Parathyroid adenoma (tissue), 2 donors: Measurements from ENCODE around the gene PPP6R2.
"Not testable (repeated sequence)": the region's sequence is repeated elsewhere in the genome, so short reads cannot be mapped to it uniquely, and the experiment has no call there.

Source experiments
- H2AFZ ChIP-seq: fragments of 300-600 bp; sonication (generic); one replicate; pipeline ENCODE4 v1.7.0; 2017; ENCODE audit warnings: antibody characterized with exemption, mild to moderate bottlenecking
- H3K27ac ChIP-seq: fragments of 300-600 bp; sonication (generic); one replicate; pipeline ENCODE4 v1.7.0; 2017
- H3K27me3 ChIP-seq: fragments of 300-600 bp; sonication (generic); one replicate; pipeline ENCODE4 v1.7.0; 2017; ENCODE audit warnings: low read length; ENCODE audit not compliant: control insufficient read depth, insufficient read depth
- H3K36me3 ChIP-seq: fragments of 300-600 bp; sonication (generic); one replicate; pipeline ENCODE4 v1.7.0; 2017; ENCODE audit warnings: low read length; ENCODE audit not compliant: control insufficient read depth, insufficient read depth
- H3K4me1 ChIP-seq: fragments of 300-600 bp; sonication (generic); one replicate; pipeline ENCODE4 v1.7.0; 2017; ENCODE audit warnings: control low read depth
- H3K4me2 ChIP-seq: fragments of 300-600 bp; sonication (generic); one replicate; pipeline ENCODE4 v1.7.0; 2017; ENCODE audit warnings: low read length
- H3K4me3 ChIP-seq: fragments of 300-600 bp; sonication (generic); one replicate; pipeline ENCODE4 v1.7.0; 2017; ENCODE audit warnings: low read depth, low read length
- H3K79me2 ChIP-seq: fragments of 300-600 bp; sonication (generic); one replicate; pipeline ENCODE4 v1.7.0; 2017; ENCODE audit warnings: control low read depth
- H3K9ac ChIP-seq: fragments of 300-600 bp; sonication (generic); one replicate; pipeline ENCODE4 v1.7.0; 2017; ENCODE audit warnings: mild to moderate bottlenecking
- H3K9me3 ChIP-seq: fragments of 300-600 bp; sonication (generic); one replicate; pipeline ENCODE4 v1.7.0; 2017; ENCODE audit warnings: low read length; ENCODE audit not compliant: control insufficient read depth
- CTCF ChIP-seq: fragments of 300-600 bp; sonication (generic); IDR thresholded peaks from one replicate; pipeline ENCODE4 v1.7.0; 2017; ENCODE audit warnings: antibody characterized with exemption, mild to moderate bottlenecking
- donor health status: primary hyperparathyroidism.

Gene PPP6R2

DNA sequence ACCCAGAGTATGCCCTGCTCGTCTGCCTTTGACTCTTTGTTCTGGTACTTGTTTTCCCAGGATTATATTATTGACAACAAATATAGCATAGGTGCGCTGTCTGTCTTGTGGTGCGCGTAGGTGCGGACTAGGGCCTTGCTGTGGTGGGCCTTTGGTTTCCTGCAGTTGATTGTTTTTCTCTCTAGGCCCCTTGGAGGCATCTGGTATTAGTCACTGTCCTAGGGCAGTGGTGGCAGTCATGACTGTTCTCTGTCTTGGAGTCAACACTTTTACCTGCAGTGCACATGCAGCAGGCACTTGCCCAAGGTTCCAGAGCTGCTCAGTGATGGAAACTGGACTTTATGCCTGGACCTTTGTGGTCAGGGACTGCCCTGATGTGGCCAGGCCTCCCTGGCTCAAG lies 18.6 kb downstream of the PPP6R2 start:
- Histone ChIP-seq H3K27ac (no peak overlapping the region), H3K9ac (no peak overlapping the region)
- no peak for TF ChIP-seq CTCF

GRCh38 chr22:50363166-50363802 lies 20.2 kb downstream of the PPP6R2 start:
- no peak for TF ChIP-seq CTCF
- Histone ChIP-seq H3K4me1 (no peaks in the 10 kb centered on the region), H3K4me3 (no peak overlapping the region), H3K9me3 (no peaks in the 10 kb centered on the region), H3K36me3 (no peaks in the 10 kb centered on the region), H3K79me2 (peaks cover 16% of the 10 kb centered on the region), H2AFZ (no peak overlapping the region), H3K4me2 (no peak overlapping the region), H3K27me3 (no peaks in the 10 kb centered on the region), H3K9ac (no peak overlapping the region), H3K27ac (no peak overlapping the region)

More for the DNA sequence above, 18.6 kb downstream of the PPP6R2 start:
- no peaks in the 10 kb centered on the region for H3K9me3 ChIP-seq
- H3K4me2 ChIP-seq, result no peak overlapping the region
- H3K4me1 ChIP-seq, result no peaks in the 10 kb centered on the region
- H3K79me2 ChIP-seq, result peaks cover 16% of the 10 kb centered on the region
- H3K4me3 ChIP-seq, result no peak overlapping the region
- H3K36me3 ChIP-seq, result no peaks in the 10 kb centered on the region
- no peaks in the 10 kb centered on the region for H3K27me3 ChIP-seq
- H2AFZ ChIP-seq, result no peak overlapping the region

DNA sequence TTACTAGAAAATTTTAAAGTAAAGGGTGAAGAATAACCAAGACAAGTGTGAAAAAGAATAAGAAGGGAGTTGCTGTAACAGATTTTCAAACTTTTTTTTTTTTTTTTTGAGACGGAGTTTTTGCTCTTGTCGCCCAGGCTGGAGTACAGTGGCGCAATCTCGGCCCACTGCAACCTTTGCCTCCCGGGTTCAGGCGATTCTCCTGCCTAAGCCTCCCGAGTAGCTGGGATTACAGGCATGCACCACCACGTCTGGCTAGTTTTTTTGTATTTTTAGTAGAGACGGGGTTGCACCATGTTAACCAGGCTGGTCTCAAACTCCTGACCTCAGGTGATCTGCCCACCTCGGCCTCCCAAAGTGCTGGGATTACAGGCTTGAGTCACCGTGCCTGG lies 20.7 kb downstream of the PPP6R2 start:
- peaks cover 16% of the 10 kb centered on the region for H3K79me2 ChIP-seq
- H3K4me1 ChIP-seq, H3K9me3 ChIP-seq, H3K36me3 ChIP-seq, H3K4me3 ChIP-seq, H2AFZ ChIP-seq, H3K4me2 ChIP-seq, H3K27me3 ChIP-seq, H3K27ac ChIP-seq, H3K9ac ChIP-seq: not testable (repeated sequence)

DNA sequence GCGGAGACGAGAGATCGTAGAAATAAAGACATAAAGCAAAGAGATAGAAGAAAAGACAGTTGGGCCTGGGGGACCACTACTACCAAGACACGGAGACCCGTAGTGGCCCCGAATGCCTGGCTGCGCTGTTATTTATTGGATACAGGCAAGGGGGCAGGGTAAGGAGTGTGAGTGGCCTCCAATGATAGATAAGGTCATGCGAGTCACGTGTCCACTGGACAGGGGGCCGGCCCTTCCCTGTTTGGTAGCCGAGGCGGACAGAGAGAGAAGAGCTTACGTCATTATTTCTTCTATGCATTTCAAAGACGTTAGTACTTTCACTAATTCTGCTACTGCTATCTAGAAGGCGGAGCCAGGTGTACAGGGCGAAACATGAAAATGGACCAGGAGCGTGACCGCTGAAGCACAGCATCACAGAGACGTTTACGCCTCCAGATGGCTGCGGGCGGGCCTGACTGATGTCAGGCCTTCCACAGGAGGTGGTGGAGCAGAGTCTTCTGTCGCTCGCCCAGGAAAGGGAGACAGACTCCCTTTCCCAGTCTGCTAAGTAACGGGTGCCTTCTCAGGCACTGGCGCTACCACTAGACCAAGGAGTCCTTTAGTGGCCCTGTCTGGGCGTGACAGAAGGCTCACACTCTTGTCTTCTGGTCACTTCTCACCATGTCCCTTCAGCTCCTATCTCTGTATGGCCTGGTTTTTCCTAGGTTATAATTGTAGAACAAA lies 24.8 kb downstream of the PPP6R2 start:
- Histone ChIP-seq H3K36me3 (no peaks in the 10 kb centered on the region), H2AFZ (no peak overlapping the region), H3K4me3 (no peak overlapping the region), H3K27me3 (no peaks in the 10 kb centered on the region), H3K4me2 (no peak overlapping the region), H3K79me2 (no peaks in the 10 kb centered on the region), H3K27ac (no peak overlapping the region), H3K9ac (no peak overlapping the region), H3K4me1 (no peaks in the 10 kb centered on the region), H3K9me3 (no peaks in the 10 kb centered on the region)
- no peak for TF ChIP-seq CTCF

DNA sequence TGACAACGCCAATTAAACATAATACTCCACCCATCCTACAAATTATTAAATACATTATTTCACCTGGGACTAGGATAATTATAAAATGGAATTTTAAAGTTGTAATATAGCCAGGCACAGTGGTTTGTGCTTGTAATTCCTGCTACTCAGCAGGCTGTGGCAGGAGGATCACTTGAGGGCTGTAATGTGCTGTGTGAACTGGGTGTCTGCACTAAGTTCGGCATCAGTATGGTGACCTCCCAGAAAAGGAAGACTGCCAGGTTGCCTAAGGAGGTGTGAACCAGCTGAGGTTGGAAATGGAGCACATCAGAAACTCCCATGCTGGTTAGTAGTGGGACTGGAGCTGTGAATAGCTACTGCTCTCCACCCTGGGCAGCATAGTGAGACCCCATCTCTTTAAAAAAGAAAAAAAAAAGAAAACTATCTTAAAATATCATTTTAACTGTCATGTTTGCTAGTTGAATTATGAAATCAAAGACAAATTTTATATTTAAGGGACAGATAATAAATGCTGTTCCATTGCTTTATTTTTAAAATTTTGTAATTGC lies 28.0 kb downstream of the PPP6R2 start:
- Histone ChIP-seq H3K27ac (no peak overlapping the region), H3K36me3 (no peaks in the 10 kb centered on the region), H3K4me1 (no peaks in the 10 kb centered on the region), H3K4me2 (no peak overlapping the region), H3K9me3 (no peaks in the 10 kb centered on the region), H3K4me3 (no peak overlapping the region), H2AFZ (no peak overlapping the region), H3K9ac (no peak overlapping the region), H3K79me2 (peaks cover 9% of the 10 kb centered on the region), H3K27me3 (no peaks in the 10 kb centered on the region)
- TF ChIP-seq CTCF, result no peak
